Stimulated activated CD4-positive, alpha-beta T cell treated with anti-CD3 and anti-CD28 coated beads, TNF-alpha, amount 100 ng/mL, for 48 hours (primary cell): Measurements from ENCODE around the gene CIDEC.
"Not testable (repeated sequence)": the region's sequence is repeated elsewhere in the genome, so short reads cannot be mapped to it uniquely, and the experiment has no call there.

ENCODE experiments used
- DNase-seq, 3 donors: peaks; one replicate each; pipeline ENCODE4 v3.0.0-alpha.2; 2020; ENCODE audit warnings: low read depth in 3 of 3

The CIDEC gene

GRCh38 chr3:9901967-9902366, 21.9 kb upstream of the CIDEC start:
- DNase-seq = no peak

- DNase-seq = not testable (repeated sequence)
These were observed 20.9 kb upstream of the CIDEC start for GRCh38 chr3:9900965-9901415.

- no peak for DNase-seq
These were observed 19.3 kb upstream of the CIDEC start for GRCh38 chr3:9899289-9899791.

- DNase-seq = no peak
These were observed 18.6 kb upstream of the CIDEC start for GRCh38 chr3:9898467-9899241.

- no peak for DNase-seq
These were observed 17.6 kb upstream of the CIDEC start for GRCh38 chr3:9897408-9898372.

GRCh38 chr3:9896755-9897407, 16.8 kb upstream of the CIDEC start:
- DNase-seq = not testable (repeated sequence)

- not testable (repeated sequence) for DNase-seq
These were observed 15.7 kb upstream of the CIDEC start for GRCh38 chr3:9895715-9896114.

- no peak for DNase-seq
These were observed 13.7 kb upstream of the CIDEC start for GRCh38 chr3:9893739-9894138.

GRCh38 chr3:9891072-9891622, 11.1 kb upstream of the CIDEC start:
- no peak for DNase-seq

GRCh38 chr3:9890249-9891071, 10.4 kb upstream of the CIDEC start, which contains the start of gene JAGN1:
Gene JAGN1, plus strand, starts transcription at chr3:9890610. Its CDS starts 113 bp downstream, at chr3:9890723.
- peak; percentile 79 to 85 (median 83) for DNase-seq

- no peak for DNase-seq
These were observed 9.4 kb upstream of the CIDEC start for GRCh38 chr3:9889405-9889804.

GRCh38 chr3:9888540-9888939, 8.5 kb upstream of the CIDEC start:
- no peak for DNase-seq

GRCh38 chr3:9887480-9887879, 7.4 kb upstream of the CIDEC start:
- DNase-seq = no peak

- no peak for DNase-seq
These were observed 6.3 kb upstream of the CIDEC start for GRCh38 chr3:9886328-9886727.

GRCh38 chr3:9884555-9885165, 4.6 kb upstream of the CIDEC start:
- no peak for DNase-seq

GRCh38 chr3:9883706-9884554, 3.9 kb upstream of the CIDEC start:
- DNase-seq = no peak

- no peak for DNase-seq
These were observed 1.4 kb upstream of the CIDEC start for GRCh38 chr3:9881441-9881840.

- no peak for DNase-seq
These were observed 1.4 kb downstream of the CIDEC start for GRCh38 chr3:9878700-9879099.

- DNase-seq = no peak
These were observed 3.1 kb downstream of the CIDEC start for GRCh38 chr3:9876991-9877390.
